HG02885 (cell line): ENCODE results near the gene EYS.
"Not testable (repeated sequence)": the region's sequence is repeated elsewhere in the genome, so short reads cannot be mapped to it uniquely, and the experiment has no call there.

Experiments used
- ATAC-seq: cut with Tn5 transposase; IDR thresholded peaks from one replicate; pipeline ENCODE4 v1.9.1; 2021; ENCODE audit warnings: mild to moderate bottlenecking; ENCODE audit not compliant: unreplicated experiment, poor library complexity

EYS gene

GRCh38 chr6:65483652-65484051 is 223.4 kb downstream of the EYS start:
- ATAC-seq, result not testable (repeated sequence)

GRCh38 chr6:65469650-65470049 is 237.4 kb downstream of the EYS start:
- no peak for ATAC-seq

GRCh38 chr6:65468307-65468706 is 238.7 kb downstream of the EYS start:
- no peak for ATAC-seq

GRCh38 chr6:65461121-65461520 is 245.9 kb downstream of the EYS start:
- no peak for ATAC-seq

GRCh38 chr6:65452333-65452732 is 254.7 kb downstream of the EYS start:
- ATAC-seq, result no peak

GRCh38 chr6:65450451-65450850 is 256.6 kb downstream of the EYS start:
- no peak for ATAC-seq

- ATAC-seq, result no peak
Observed at GRCh38 chr6:65449926-65450325, 257.1 kb downstream of the EYS start.

GRCh38 chr6:65448866-65449265 is 258.2 kb downstream of the EYS start:
- ATAC-seq, result no peak

GRCh38 chr6:65436281-65436680 is 270.7 kb downstream of the EYS start:
- ATAC-seq, result no peak

- ATAC-seq, result no peak
Observed at GRCh38 chr6:65416621-65417020, 290.4 kb downstream of the EYS start.

- no peak for ATAC-seq
Observed at GRCh38 chr6:65410309-65410708, 296.7 kb downstream of the EYS start.

- no peak for ATAC-seq
Observed at GRCh38 chr6:65402564-65402963, 304.5 kb downstream of the EYS start.

- no peak for ATAC-seq
Observed at GRCh38 chr6:65399355-65400084, 307.5 kb downstream of the EYS start.

- ATAC-seq, result no peak
Observed at GRCh38 chr6:65398851-65399250, 308.2 kb downstream of the EYS start.

GRCh38 chr6:65350530-65350929 is 356.5 kb downstream of the EYS start:
- ATAC-seq, result no peak

GRCh38 chr6:65302655-65303054 is 404.4 kb downstream of the EYS start:
- not testable (repeated sequence) for ATAC-seq

- no peak for ATAC-seq
Observed at GRCh38 chr6:65299236-65299635, 407.8 kb downstream of the EYS start.

GRCh38 chr6:65295812-65296211 is 411.2 kb downstream of the EYS start:
- no peak for ATAC-seq

- ATAC-seq, result no peak
Observed at GRCh38 chr6:65289491-65289890, 417.5 kb downstream of the EYS start.

- no peak for ATAC-seq
Observed at GRCh38 chr6:65285275-65285674, 421.8 kb downstream of the EYS start.

- ATAC-seq, result no peak
Observed at GRCh38 chr6:65280060-65280459, 427.0 kb downstream of the EYS start.

- ATAC-seq, result no peak
Observed at GRCh38 chr6:65262241-65262640, 444.8 kb downstream of the EYS start.

GRCh38 chr6:65259982-65260381 is 447.0 kb downstream of the EYS start:
- no peak for ATAC-seq
